Measurements from ENCODE around the gene LRMDA.

Gene LRMDA

DNA sequence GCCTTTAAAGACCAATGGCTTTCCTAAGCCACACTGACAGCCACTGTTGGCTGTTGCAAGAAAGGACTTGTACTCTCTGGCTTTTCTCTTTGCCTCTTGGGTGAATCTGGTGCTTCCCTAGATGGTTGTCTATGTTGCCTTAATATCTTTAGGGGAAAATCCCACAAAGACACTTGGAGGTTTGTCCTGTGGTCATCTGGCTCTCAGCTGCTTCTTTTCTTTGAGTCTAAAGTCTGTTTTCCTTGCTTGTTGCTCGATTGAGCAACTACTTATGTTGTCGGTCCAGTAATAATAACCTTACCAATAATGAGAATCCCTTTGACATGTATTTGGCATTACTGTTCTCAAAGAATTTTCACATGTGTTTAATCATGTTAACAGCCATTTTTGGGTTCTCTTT lies 537.6 kb downstream of the LRMDA start:
- Histone ChIP-seq H3K4me3 (ENCODE audit: low read length) (no peak overlapping the region), H3K27ac (ENCODE audit: low read depth, low read length) (no peak overlapping the region), H4K8ac (ENCODE audit: low read depth, low read length) (no peak overlapping the region), H3K9ac (ENCODE audit: low read length) (no peak overlapping the region), H3K79me1 (ENCODE audit: low read length) (no peaks in the 10 kb centered on the region), H3K4ac (ENCODE audit: low read depth, low read length) (no peak overlapping the region), H3K56ac (ENCODE audit: low read length) (no peak overlapping the region), H4K5ac (ENCODE audit: low read length) (no peak overlapping the region), H3K4me1 (ENCODE audit: control insufficient read depth, low read depth, low read length) (peaks cover 2% of the 10 kb centered on the region), H3K27me3 (ENCODE audit: insufficient read depth, low read length, poor library complexity) (no peaks in the 10 kb centered on the region), H2BK15ac (replicated peaks; ENCODE audit: low read depth) (no peak overlapping the region), H2BK5ac (ENCODE audit: low read length) (no peak overlapping the region), H3K23ac (ENCODE audit: low read length) (no peak overlapping the region), H2BK120ac (ENCODE audit: low read depth, low read length) (no peak overlapping the region), H3K79me2 (ENCODE audit: control insufficient read depth, insufficient read depth, low read length) (no peaks in the 10 kb centered on the region), H2AK5ac (ENCODE audit: low read length) (no peak overlapping the region), H3K18ac (ENCODE audit: low read length) (no peak overlapping the region), H3K36me3 (ENCODE audit: control insufficient read depth, insufficient read depth, low read length) (no peaks in the 10 kb centered on the region), H3K4me2 (ENCODE audit: low read length) (no peak overlapping the region)
- no CpG with 5 or more reads among the region's 2 CpGs for WGBS (ENCODE audit: extremely low coverage, insufficient coverage, low lambda C conversion rate)
- DNase-seq: no peak

DNA sequence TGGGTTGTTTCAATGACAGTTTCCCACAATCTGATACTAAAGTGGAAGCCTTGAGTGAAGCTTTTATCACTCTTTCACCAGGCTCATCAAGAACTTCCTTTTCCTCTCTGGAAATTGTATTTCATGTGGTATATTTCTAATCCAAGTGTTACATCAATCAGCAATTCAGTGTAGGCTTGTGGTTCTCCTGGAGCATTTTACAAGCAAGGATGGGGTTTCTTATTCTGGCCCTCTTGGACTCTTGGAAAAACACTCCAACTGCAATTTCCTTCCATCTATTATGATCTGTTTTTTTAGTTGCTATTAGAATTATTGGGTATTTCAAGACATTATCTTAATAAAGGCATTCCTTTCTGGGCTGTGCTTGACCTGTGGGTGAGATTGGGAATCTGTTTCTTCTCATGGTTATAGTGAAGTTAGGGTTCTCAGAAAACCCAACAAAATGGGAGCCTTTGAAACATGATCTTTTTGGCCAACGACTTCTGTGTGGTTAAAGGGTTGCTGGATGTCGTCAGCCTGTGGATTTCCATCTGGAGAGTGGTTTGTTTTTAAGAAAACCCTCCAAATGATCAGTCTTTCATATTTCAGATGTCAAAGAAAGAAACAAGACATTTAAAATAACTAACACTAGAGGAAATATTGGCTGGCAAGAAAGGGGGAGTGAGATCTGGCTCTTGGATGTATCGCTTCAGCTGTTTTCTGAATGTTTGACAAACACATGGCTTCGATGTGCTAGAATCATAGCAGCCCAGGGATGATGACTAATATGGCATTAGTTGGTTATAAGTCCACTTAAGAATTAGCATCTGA lies 540.2 kb downstream of the LRMDA start:
- Histone ChIP-seq H4K5ac (ENCODE audit: low read length) (no peak overlapping the region), H2BK5ac (ENCODE audit: low read length) (no peak overlapping the region), H3K27ac (ENCODE audit: low read depth, low read length) (no peak overlapping the region), H3K9ac (ENCODE audit: low read length) (no peak overlapping the region), H4K8ac (ENCODE audit: low read depth, low read length) (no peak overlapping the region), H3K4me2 (ENCODE audit: low read length) (no peak overlapping the region), H3K4me3 (ENCODE audit: low read length) (no peak overlapping the region), H3K23ac (ENCODE audit: low read length) (no peak overlapping the region), H2AK5ac (ENCODE audit: low read length) (no peak overlapping the region), H3K79me1 (ENCODE audit: low read length) (no peaks in the 10 kb centered on the region), H3K4ac (ENCODE audit: low read depth, low read length) (no peak overlapping the region), H2BK120ac (ENCODE audit: low read depth, low read length) (no peak overlapping the region), H3K27me3 (ENCODE audit: insufficient read depth, low read length, poor library complexity) (no peaks in the 10 kb centered on the region), H3K79me2 (ENCODE audit: control insufficient read depth, insufficient read depth, low read length) (no peaks in the 10 kb centered on the region), H3K36me3 (ENCODE audit: control insufficient read depth, insufficient read depth, low read length) (no peaks in the 10 kb centered on the region), H3K18ac (ENCODE audit: low read length) (no peak overlapping the region), H3K4me1 (ENCODE audit: control insufficient read depth, low read depth, low read length) (peaks cover 2% of the 10 kb centered on the region), H3K56ac (ENCODE audit: low read length) (no peak overlapping the region), H2BK15ac (replicated peaks; ENCODE audit: low read depth) (no peak overlapping the region)
- WGBS (ENCODE audit: extremely low coverage, insufficient coverage, low lambda C conversion rate): no CpG with 5 or more reads among the region's 4 CpGs
- no peak for DNase-seq

DNA sequence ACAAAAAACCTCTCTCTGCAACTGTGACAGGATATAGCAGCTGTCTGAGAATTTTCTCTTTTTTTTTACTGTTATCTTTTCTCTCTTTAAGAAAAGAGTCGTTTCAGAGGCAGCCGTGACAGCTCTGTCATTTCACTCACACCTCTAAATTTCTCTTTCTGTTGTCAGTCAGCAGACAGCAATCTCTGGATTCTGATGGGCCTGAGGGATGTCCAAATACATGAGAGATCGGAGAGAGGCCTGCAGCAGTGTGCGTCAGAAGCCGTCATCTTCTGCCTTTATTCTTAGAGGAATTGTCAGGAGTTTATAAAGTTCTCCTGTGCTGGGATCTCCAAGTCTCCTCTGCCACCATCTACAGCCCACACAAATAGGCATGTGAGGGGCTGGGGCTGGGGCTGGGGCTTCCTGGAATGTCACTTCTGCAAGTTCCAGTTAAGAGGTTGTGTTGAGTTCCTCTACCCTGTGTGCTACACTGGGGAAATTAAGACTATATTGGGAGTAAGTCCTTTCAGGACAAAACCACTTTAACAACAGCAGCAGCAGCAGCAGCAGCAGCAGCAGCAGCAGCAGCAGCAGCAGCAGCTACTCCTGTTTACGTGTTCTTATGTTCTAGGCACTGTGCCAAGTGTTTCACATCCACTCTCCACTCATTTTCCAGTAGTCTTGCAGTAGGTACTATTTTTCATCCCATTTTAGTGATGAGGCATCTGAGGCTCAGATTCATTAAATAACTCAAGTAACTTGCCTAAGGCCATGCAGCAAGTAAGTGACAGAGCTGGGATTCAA lies 541.3 kb downstream of the LRMDA start:
- Histone ChIP-seq H3K23ac (ENCODE audit: low read length) (no peak overlapping the region), H3K4ac (ENCODE audit: low read depth, low read length) (no peak overlapping the region), H3K9ac (ENCODE audit: low read length) (no peak overlapping the region), H4K5ac (ENCODE audit: low read length) (no peak overlapping the region), H3K4me2 (ENCODE audit: low read length) (no peak overlapping the region), H2BK5ac (ENCODE audit: low read length) (no peak overlapping the region), H3K56ac (ENCODE audit: low read length) (no peak overlapping the region), H2AK5ac (ENCODE audit: low read length) (no peak overlapping the region), H3K4me3 (ENCODE audit: low read length) (no peak overlapping the region), H3K79me1 (ENCODE audit: low read length) (no peaks in the 10 kb centered on the region), H3K79me2 (ENCODE audit: control insufficient read depth, insufficient read depth, low read length) (no peaks in the 10 kb centered on the region), H3K27me3 (ENCODE audit: insufficient read depth, low read length, poor library complexity) (no peaks in the 10 kb centered on the region), H2BK120ac (ENCODE audit: low read depth, low read length) (no peak overlapping the region), H3K36me3 (ENCODE audit: control insufficient read depth, insufficient read depth, low read length) (no peaks in the 10 kb centered on the region), H3K4me1 (ENCODE audit: control insufficient read depth, low read depth, low read length) (peaks cover 2% of the 10 kb centered on the region), H3K27ac (ENCODE audit: low read depth, low read length) (no peak overlapping the region), H2BK15ac (replicated peaks; ENCODE audit: low read depth) (peak overlapping the region; percentile 65), H4K8ac (ENCODE audit: low read depth, low read length) (no peak overlapping the region), H3K18ac (ENCODE audit: low read length) (no peak overlapping the region)
- WGBS (ENCODE audit: extremely low coverage, insufficient coverage, low lambda C conversion rate): no CpG with 5 or more reads among the region's 6 CpGs
- DNase-seq: no peak

DNA sequence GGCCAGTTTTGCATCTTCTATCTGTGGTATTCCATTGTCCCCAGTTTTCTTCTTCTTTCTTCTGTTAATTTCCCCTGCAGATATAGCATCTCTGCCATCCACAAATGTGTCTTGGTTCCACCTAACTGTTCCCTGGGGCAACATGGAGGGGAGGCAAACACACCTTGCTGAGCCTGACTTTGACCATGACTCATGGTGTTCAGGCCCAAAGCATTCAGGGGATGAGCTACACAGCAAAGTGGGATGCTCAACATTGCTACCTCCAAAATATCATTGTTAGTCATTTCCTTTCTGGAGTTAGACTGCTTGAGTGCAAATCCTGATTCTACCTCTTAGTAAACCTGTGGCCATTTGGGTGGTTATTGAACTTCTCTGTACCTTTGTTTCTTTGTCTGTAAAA lies 542.7 kb downstream of the LRMDA start:
- Histone ChIP-seq H2BK15ac (replicated peaks; ENCODE audit: low read depth) (no peak overlapping the region), H2BK120ac (ENCODE audit: low read depth, low read length) (no peak overlapping the region), H3K27me3 (ENCODE audit: insufficient read depth, low read length, poor library complexity) (no peaks in the 10 kb centered on the region), H3K9ac (ENCODE audit: low read length) (no peak overlapping the region), H3K4ac (ENCODE audit: low read depth, low read length) (no peak overlapping the region), H2AK5ac (ENCODE audit: low read length) (no peak overlapping the region), H4K8ac (ENCODE audit: low read depth, low read length) (no peak overlapping the region), H3K36me3 (ENCODE audit: control insufficient read depth, insufficient read depth, low read length) (no peaks in the 10 kb centered on the region), H3K27ac (ENCODE audit: low read depth, low read length) (no peak overlapping the region), H3K18ac (ENCODE audit: low read length) (no peak overlapping the region), H3K56ac (ENCODE audit: low read length) (no peak overlapping the region), H3K4me2 (ENCODE audit: low read length) (no peak overlapping the region), H4K5ac (ENCODE audit: low read length) (no peak overlapping the region), H2BK5ac (ENCODE audit: low read length) (no peak overlapping the region), H3K79me2 (ENCODE audit: control insufficient read depth, insufficient read depth, low read length) (no peaks in the 10 kb centered on the region), H3K4me1 (ENCODE audit: control insufficient read depth, low read depth, low read length) (no peaks in the 10 kb centered on the region), H3K79me1 (ENCODE audit: low read length) (no peaks in the 10 kb centered on the region), H3K23ac (ENCODE audit: low read length) (no peak overlapping the region), H3K4me3 (ENCODE audit: low read length) (no peak overlapping the region)
- DNase-seq: no peak

DNA sequence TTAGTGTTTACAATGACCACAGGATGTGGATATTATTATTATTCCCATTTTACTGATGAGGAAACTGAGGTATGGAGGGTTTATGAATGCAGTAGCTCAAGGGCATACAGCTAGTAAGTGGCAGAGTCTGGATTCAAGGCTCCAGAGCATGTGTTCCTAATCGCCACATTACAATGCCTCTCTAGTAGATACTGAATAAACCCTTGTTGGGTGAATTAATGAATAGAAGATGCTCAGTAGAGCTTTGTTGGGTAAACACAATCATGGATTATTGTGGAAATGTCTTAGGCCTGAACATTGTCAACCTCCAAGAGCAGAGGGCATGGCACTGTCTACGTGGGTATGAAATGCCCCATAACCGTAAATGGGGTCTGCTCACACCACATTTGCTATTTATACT lies 545.3 kb downstream of the LRMDA start:
- Histone ChIP-seq H3K4ac (ENCODE audit: low read depth, low read length) (no peak overlapping the region), H3K27ac (ENCODE audit: low read depth, low read length) (no peak overlapping the region), H3K79me2 (ENCODE audit: control insufficient read depth, insufficient read depth, low read length) (no peaks in the 10 kb centered on the region), H4K8ac (ENCODE audit: low read depth, low read length) (no peak overlapping the region), H3K27me3 (ENCODE audit: insufficient read depth, low read length, poor library complexity) (no peaks in the 10 kb centered on the region), H3K23ac (ENCODE audit: low read length) (no peak overlapping the region), H3K4me3 (ENCODE audit: low read length) (no peak overlapping the region), H4K5ac (ENCODE audit: low read length) (no peak overlapping the region), H3K56ac (ENCODE audit: low read length) (no peak overlapping the region), H3K4me1 (ENCODE audit: control insufficient read depth, low read depth, low read length) (no peaks in the 10 kb centered on the region), H2BK15ac (replicated peaks; ENCODE audit: low read depth) (no peak overlapping the region), H3K4me2 (ENCODE audit: low read length) (no peak overlapping the region), H2BK5ac (ENCODE audit: low read length) (no peak overlapping the region), H2AK5ac (ENCODE audit: low read length) (no peak overlapping the region), H3K18ac (ENCODE audit: low read length) (no peak overlapping the region), H2BK120ac (ENCODE audit: low read depth, low read length) (no peak overlapping the region), H3K79me1 (ENCODE audit: low read length) (no peaks in the 10 kb centered on the region), H3K36me3 (ENCODE audit: control insufficient read depth, insufficient read depth, low read length) (no peaks in the 10 kb centered on the region), H3K9ac (ENCODE audit: low read length) (no peak overlapping the region)
- WGBS (ENCODE audit: extremely low coverage, insufficient coverage, low lambda C conversion rate): no CpG with 5 or more reads among the region's 3 CpGs
- DNase-seq: no peak
